ENCODE data around the gene SLFN12. TPM values are rescaled to one million over a fixed set of nuclear protein-coding genes. Genes with fewer than 3 reads are reported as not detected.

SLFN12 gene
- total RNA-seq, 4 donors from 2014 or later, result 11.6 to 20.1 (median 15.9) TPM

DNA sequence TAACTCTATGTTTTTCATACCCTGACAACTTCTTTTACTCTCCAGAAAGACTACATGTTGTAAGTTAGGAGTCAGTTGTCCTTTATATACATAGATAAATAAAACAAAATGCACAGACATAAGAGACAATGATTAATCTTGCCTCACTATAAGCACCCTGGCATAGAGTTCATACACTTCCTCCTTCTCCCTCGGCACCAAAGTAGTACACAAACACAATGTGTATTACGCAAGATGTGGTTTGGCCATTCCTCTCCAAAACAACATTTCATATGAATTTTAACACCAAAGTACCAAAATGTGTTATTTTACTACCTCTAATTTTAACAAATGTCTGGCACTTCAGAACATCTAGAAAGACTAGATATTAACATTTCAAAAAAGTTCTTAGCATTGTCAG lies 41.6 kb downstream of the SLFN12 start:
- Histone ChIP-seq H3K27ac (no peak overlapping the region), H3K9me3 (peaks cover 0 to 4% (median 0%) of the 10 kb centered on the region in 4 donors), H3K4me3 (no peak overlapping the region), H3K36me3 (peaks cover 0 to 3% (median 0%) of the 10 kb centered on the region in 3 donors), H3K27me3 (no peaks in the 10 kb centered on the region), H3K4me1 (no peaks in the 10 kb centered on the region)
- 41 to 53% methylated on average over 2 of the region's 2 CpGs for WGBS, 2 donors
- TF ChIP-seq, protein P1, sequence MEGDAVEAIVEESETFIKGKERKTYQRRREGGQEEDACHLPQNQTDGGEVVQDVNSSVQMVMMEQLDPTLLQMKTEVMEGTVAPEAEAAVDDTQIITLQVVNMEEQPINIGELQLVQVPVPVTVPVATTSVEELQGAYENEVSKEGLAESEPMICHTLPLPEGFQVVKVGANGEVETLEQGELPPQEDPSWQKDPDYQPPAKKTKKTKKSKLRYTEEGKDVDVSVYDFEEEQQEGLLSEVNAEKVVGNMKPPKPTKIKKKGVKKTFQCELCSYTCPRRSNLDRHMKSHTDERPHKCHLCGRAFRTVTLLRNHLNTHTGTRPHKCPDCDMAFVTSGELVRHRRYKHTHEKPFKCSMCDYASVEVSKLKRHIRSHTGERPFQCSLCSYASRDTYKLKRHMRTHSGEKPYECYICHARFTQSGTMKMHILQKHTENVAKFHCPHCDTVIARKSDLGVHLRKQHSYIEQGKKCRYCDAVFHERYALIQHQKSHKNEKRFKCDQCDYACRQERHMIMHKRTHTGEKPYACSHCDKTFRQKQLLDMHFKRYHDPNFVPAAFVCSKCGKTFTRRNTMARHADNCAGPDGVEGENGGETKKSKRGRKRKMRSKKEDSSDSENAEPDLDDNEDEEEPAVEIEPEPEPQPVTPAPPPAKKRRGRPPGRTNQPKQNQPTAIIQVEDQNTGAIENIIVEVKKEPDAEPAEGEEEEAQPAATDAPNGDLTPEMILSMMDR (IDR thresholded peaks at IDR 0.05), result no peak
- TF ChIP-seq POLR2A (IDR thresholded peaks at IDR 0.05), result no peak
- peak in 1 of 2 donors; percentile 47 for TF ChIP-seq EP300 (IDR thresholded peaks at IDR 0.05)
- DNase-seq (ENCODE audit: low spot score in 2 of 2), result no peak

DNA sequence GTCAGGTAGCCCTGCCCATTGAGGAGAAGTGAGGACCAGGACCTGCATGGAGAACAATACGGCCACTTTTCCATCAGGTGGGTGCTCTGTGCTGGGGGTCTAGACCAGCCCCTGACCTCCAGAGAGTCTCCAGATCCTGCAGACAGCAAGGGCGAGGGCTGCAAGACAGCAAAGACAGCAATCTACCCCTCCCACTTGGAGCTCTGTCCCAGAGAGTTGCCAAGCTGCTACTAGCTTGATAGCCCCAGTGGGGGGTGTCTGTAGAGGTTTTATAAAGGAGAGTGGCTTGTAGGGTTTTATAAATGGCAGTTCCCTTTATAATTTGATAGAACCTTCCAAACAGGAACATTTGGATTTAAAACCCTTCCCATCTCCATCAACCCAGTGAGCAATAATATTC lies 42.1 kb downstream of the SLFN12 start:
- no peak overlapping the region for H3K27ac ChIP-seq
- H3K36me3 ChIP-seq, result peaks cover 0 to 3% (median 0%) of the 10 kb centered on the region in 3 donors
- WGBS, 2 donors, result 69 to 88% methylated on average over 2 of the region's 2 CpGs
- H3K4me3 ChIP-seq, result no peak overlapping the region
- TF ChIP-seq POLR2A (IDR thresholded peaks at IDR 0.05), result no peak
- H3K9me3 ChIP-seq, result peaks cover 0 to 7% (median 0%) of the 10 kb centered on the region in 4 donors
- DNase-seq (ENCODE audit: low spot score in 2 of 2), result no peak
- H3K4me1 ChIP-seq, result no peaks in the 10 kb centered on the region
- no peaks in the 10 kb centered on the region for H3K27me3 ChIP-seq

DNA sequence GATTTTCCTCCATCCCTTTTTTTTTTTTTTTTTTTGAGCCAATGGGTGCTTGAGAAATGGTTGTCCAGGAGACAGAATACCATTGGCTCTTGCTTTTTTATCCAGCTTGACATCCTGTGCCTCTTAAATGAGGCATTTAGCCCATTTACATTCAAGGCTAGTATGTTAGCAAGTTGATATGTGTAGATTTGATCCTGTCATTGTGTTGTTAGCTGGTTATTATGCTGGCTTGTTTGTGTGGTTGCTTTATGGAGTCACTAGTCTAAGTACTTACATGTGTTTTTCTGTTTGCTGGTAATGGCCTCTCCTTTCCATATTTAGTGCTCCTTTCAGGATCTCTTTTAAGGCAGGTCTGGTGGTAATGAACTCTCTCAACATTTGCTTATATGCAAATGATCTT lies 44.8 kb downstream of the SLFN12 start:
- H3K9me3 ChIP-seq, result peaks cover 0 to 19% (median 0%) of the 10 kb centered on the region in 4 donors
- H3K36me3 ChIP-seq, result peaks cover 0 to 3% (median 0%) of the 10 kb centered on the region in 3 donors
- H3K4me1 ChIP-seq, result no peaks in the 10 kb centered on the region
- no peak overlapping the region for H3K4me3 ChIP-seq
- TF ChIP-seq, protein P1 (IDR thresholded peaks at IDR 0.05), result no peak
- TF ChIP-seq POLR2A (IDR thresholded peaks at IDR 0.05) (no peak), EP300 (IDR thresholded peaks at IDR 0.05) (no peak)
- no peak for DNase-seq (ENCODE audit: low spot score in 2 of 2)
- no peak overlapping the region for H3K27ac ChIP-seq
- H3K27me3 ChIP-seq, result no peaks in the 10 kb centered on the region

DNA sequence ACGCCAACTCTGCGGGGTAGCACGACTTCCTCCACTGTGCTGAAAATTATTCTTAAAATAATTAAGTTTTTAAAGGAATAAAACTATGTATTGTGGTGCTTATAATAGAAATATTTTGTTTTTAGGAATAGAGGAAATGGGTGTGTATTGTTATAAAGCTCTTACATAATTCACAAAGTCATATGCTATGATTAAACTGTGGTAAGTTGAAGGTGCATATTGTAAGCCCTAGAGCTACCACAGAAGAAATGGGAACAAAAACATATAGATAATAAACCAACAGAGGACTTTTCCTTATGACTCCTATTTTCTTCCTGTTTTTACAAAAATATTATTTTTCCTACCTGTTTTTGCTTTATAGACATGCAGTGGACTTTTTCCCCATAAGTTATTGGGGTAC lies 54.6 kb downstream of the SLFN12 start:
- 70 to 75% methylated on average over 3 of the region's 3 CpGs for WGBS, 2 donors
- no peak for DNase-seq (ENCODE audit: low spot score in 2 of 2)
- TF ChIP-seq EP300 (IDR thresholded peaks at IDR 0.05), result peak in 1 of 2 donors; percentile 8
- TF ChIP-seq, protein P1 (IDR thresholded peaks at IDR 0.05), result no peak
- Histone ChIP-seq H3K36me3 (no peaks in the 10 kb centered on the region), H3K9me3 (peaks cover 0 to 3% (median 0%) of the 10 kb centered on the region in 4 donors), H3K27ac (peak overlapping the region in 1 of 4 donors; percentile 37), H3K4me3 (no peak overlapping the region), H3K4me1 (peaks cover 0 to 36% (median 5%) of the 10 kb centered on the region in 4 donors), H3K27me3 (no peaks in the 10 kb centered on the region)

DNA sequence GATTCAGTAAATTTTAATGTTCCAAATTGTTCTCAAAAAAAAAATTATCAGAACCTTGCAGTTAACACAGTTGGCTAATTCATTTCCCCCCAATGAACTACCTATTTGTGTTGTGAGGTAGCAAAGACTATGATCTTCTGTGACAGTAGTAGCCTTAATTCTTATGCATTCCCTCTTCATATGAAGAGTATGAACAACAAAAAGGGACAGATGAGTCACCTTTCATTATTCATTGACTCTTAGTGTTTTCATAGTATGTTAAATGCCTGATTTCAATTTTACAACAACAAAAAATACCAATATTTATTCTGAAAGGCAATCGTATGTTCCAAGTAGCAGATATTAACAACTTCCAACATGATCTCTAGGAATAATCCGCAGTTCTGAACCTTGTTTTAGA lies 55.2 kb downstream of the SLFN12 start:
- H3K27me3 ChIP-seq, result no peaks in the 10 kb centered on the region
- no peak for TF ChIP-seq EP300 (IDR thresholded peaks at IDR 0.05)
- TF ChIP-seq, protein P1 (IDR thresholded peaks at IDR 0.05), result no peak
- no peak for TF ChIP-seq POLR2A (IDR thresholded peaks at IDR 0.05)
- no peak overlapping the region for H3K4me3 ChIP-seq
- peaks cover 0 to 42% (median 8%) of the 10 kb centered on the region in 4 donors for H3K4me1 ChIP-seq
- WGBS, 2 donors, result 76 to 81% methylated on average over 2 of the region's 2 CpGs
- peak overlapping the region in 1 of 4 donors; percentile 37 for H3K27ac ChIP-seq
- peaks cover 0 to 3% (median 0%) of the 10 kb centered on the region in 4 donors for H3K9me3 ChIP-seq
- no peaks in the 10 kb centered on the region for H3K36me3 ChIP-seq
- no peak for DNase-seq (ENCODE audit: low spot score in 2 of 2)

DNA sequence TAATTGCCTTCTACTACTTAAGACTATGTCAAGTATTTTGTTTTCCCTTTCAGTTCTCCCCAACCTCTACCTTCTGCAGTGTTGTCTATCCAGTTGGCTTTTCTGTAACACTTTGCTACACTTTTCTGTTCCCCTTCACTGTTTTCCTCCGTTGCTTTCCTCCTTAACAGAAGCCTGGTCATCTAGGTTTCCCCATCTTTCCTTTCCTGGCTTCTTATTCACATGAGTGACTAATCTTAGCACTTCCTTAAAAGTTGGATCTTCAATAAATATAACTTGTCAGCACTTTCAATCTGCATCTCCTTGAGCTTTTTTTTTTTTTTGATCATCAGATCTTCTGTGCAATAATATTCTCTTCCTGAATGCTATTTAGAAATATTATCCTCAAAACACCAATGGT lies 56.1 kb downstream of the SLFN12 start:
- Histone ChIP-seq H3K4me3 (peak overlapping the region in 1 of 4 donors; percentile 10), H3K27ac (peak overlapping the region; percentile 52 to 100 (median 84)), H3K36me3 (no peaks in the 10 kb centered on the region), H3K27me3 (no peaks in the 10 kb centered on the region), H3K4me1 (peaks cover 0 to 51% (median 8%) of the 10 kb centered on the region in 4 donors), H3K9me3 (peaks cover 0 to 3% (median 0%) of the 10 kb centered on the region in 4 donors)
- no peak for DNase-seq (ENCODE audit: low spot score in 2 of 2)
- TF ChIP-seq, protein P1 (IDR thresholded peaks at IDR 0.05), result no peak
- TF ChIP-seq EP300 (IDR thresholded peaks at IDR 0.05) (peak in 1 of 2 donors; percentile 71), POLR2A (IDR thresholded peaks at IDR 0.05) (peak in 1 of 2 donors; percentile 13)
- WGBS, 2 donors, result 27 to 29% methylated on average over 1 of the region's 1 CpG
